ENCODE measurements around the gene AS3MT.

The AS3MT gene

GRCh38 chr10:102945962-102946361 is 76.7 kb downstream of the AS3MT start:
- no peak for DNase-seq (ENCODE audit: low spot score)
- TF ChIP-seq CTCF (IDR thresholded peaks at IDR 0.05; ENCODE audit: extremely low read depth, missing control alignments) = no peak

- no peak for TF ChIP-seq CTCF (IDR thresholded peaks at IDR 0.05; ENCODE audit: extremely low read depth, missing control alignments)
- DNase-seq (ENCODE audit: low spot score) = no peak
Observed at GRCh38 chr10:102946992-102947391, 77.7 kb downstream of the AS3MT start.

GRCh38 chr10:102948176-102948575 is 78.9 kb downstream of the AS3MT start:
- no peak for DNase-seq (ENCODE audit: low spot score)
- no peak for TF ChIP-seq CTCF (IDR thresholded peaks at IDR 0.05; ENCODE audit: extremely low read depth, missing control alignments)

GRCh38 chr10:102948786-102949185 is 79.5 kb downstream of the AS3MT start:
- no peak for DNase-seq (ENCODE audit: low spot score)
- no peak for TF ChIP-seq CTCF (IDR thresholded peaks at IDR 0.05; ENCODE audit: extremely low read depth, missing control alignments)

- TF ChIP-seq CTCF (IDR thresholded peaks at IDR 0.05; ENCODE audit: extremely low read depth, missing control alignments) = no peak
Observed at GRCh38 chr10:102949916-102950315, 80.6 kb downstream of the AS3MT start.

GRCh38 chr10:102951316-102951715 is 82.0 kb downstream of the AS3MT start:
- TF ChIP-seq CTCF (IDR thresholded peaks at IDR 0.05; ENCODE audit: extremely low read depth, missing control alignments) = no peak
- no peak for DNase-seq (ENCODE audit: low spot score)

More at GRCh38 chr10:102949916-102950315, 80.6 kb downstream of the AS3MT start:
- DNase-seq (ENCODE audit: low spot score) = no peak
